Measurements from ENCODE around the gene STARD9. TPM values are rescaled to one million over a fixed set of nuclear protein-coding genes. Genes with fewer than 3 reads are reported as not detected.

The STARD9 gene
- total and polyA plus RNA-seq, 9 of the 15 experiments (the other 6 are each of a cell fraction or from before 2014, with no cell fraction given): 0.45 to 6.0 (median 3.6) TPM

- peak; percentile 35 to 82; a peak in 2 of 4 replicates for TF ChIP-seq UBTF (IDR thresholded peaks at IDR 0.05; ENCODE audit: borderline replicate concordance in 1 of 2, low read depth in 2 of 2, low read length in 2 of 2)
- TF ChIP-seq ZZZ3 (IDR thresholded peaks at IDR 0.05): peak; percentile 33; the same call in 1 of the 2 replicates
- TF ChIP-seq, protein P1, sequence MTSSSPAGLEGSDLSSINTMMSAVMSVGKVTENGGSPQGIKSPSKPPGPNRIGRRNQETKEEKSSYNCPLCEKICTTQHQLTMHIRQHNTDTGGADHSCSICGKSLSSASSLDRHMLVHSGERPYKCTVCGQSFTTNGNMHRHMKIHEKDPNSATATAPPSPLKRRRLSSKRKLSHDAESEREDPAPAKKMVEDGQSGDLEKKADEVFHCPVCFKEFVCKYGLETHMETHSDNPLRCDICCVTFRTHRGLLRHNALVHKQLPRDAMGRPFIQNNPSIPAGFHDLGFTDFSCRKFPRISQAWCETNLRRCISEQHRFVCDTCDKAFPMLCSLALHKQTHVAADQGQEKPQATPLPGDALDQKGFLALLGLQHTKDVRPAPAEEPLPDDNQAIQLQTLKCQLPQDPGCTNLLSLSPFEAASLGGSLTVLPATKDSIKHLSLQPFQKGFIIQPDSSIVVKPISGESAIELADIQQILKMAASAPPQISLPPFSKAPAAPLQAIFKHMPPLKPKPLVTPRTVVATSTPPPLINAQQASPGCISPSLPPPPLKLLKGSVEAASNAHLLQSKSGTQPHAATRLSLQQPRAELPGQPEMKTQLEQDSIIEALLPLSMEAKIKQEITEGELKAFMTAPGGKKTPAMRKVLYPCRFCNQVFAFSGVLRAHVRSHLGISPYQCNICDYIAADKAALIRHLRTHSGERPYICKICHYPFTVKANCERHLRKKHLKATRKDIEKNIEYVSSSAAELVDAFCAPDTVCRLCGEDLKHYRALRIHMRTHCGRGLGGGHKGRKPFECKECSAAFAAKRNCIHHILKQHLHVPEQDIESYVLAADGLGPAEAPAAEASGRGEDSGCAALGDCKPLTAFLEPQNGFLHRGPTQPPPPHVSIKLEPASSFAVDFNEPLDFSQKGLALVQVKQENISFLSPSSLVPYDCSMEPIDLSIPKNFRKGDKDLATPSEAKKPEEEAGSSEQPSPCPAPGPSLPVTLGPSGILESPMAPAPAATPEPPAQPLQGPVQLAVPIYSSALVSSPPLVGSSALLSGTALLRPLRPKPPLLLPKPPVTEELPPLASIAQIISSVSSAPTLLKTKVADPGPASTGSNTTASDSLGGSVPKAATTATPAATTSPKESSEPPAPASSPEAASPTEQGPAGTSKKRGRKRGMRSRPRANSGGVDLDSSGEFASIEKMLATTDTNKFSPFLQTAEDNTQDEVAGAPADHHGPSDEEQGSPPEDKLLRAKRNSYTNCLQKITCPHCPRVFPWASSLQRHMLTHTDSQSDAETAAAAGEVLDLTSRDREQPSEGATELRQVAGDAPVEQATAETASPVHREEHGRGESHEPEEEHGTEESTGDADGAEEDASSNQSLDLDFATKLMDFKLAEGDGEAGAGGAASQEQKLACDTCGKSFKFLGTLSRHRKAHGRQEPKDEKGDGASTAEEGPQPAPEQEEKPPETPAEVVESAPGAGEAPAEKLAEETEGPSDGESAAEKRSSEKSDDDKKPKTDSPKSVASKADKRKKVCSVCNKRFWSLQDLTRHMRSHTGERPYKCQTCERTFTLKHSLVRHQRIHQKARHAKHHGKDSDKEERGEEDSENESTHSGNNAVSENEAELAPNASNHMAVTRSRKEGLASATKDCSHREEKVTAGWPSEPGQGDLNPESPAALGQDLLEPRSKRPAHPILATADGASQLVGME (CRISPR knock-in tag; IDR thresholded peaks at IDR 0.05): peak; percentile 87; the same call in 1 of the 2 replicates
- no peak for TF ChIP-seq ZNF280A (IDR thresholded peaks at IDR 0.05; ENCODE audit: low read depth, partially characterized antibody)
- TF ChIP-seq, protein P2, sequence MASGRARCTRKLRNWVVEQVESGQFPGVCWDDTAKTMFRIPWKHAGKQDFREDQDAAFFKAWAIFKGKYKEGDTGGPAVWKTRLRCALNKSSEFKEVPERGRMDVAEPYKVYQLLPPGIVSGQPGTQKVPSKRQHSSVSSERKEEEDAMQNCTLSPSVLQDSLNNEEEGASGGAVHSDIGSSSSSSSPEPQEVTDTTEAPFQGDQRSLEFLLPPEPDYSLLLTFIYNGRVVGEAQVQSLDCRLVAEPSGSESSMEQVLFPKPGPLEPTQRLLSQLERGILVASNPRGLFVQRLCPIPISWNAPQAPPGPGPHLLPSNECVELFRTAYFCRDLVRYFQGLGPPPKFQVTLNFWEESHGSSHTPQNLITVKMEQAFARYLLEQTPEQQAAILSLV (tag; IDR thresholded peaks at IDR 0.05): no peak
- 0 out of 2 replicates have a peak, but pooled peaks have one; percentile 17 for TF ChIP-seq THAP12 (CRISPR knock-in tag; IDR thresholded peaks at IDR 0.05)
- TF ChIP-seq SRSF9 (IDR thresholded peaks at IDR 0.05; ENCODE audit: borderline replicate concordance, low read depth, low read length): no peak
- TF ChIP-seq RBM15 (IDR thresholded peaks at IDR 0.05; ENCODE audit: insufficient read depth, low read length): no peak
- no peak for TF ChIP-seq SNAPC5 (CRISPR knock-in tag; IDR thresholded peaks at IDR 0.05)
- TF ChIP-seq MXD1 (CRISPR knock-in tag; IDR thresholded peaks at IDR 0.05; ENCODE audit: borderline replicate concordance, poor library complexity, severe bottlenecking): peak; percentile 31
These were observed 27.0 kb upstream of the STARD9 start, which contains the start of the genes HAUS2 and LRRC57 (continued) for GRCh38 chr15:42548249-42549031.
